SHP77 treated with DMSO at 0.1 percent for 48 hours (cell line): ENCODE results near the gene EVA1A.
"Not testable (repeated sequence)": the region's sequence is repeated elsewhere in the genome, so short reads cannot be mapped to it uniquely, and the experiment has no call there.

ENCODE experiments used
- DNase-seq: peaks from one replicate; lab custom pipeline; 2025; lab: John Stamatoyannopoulos, UW

EVA1A gene

GRCh38 chr2:75516378-75517360, 44.1 kb downstream of the EVA1A start:
- no peak for DNase-seq

GRCh38 chr2:75515584-75516368, 45.0 kb downstream of the EVA1A start:
- no peak for DNase-seq

GRCh38 chr2:75513616-75514170, 47.0 kb downstream of the EVA1A start:
- no peak for DNase-seq

- no peak for DNase-seq
These were observed 48.1 kb downstream of the EVA1A start for GRCh38 chr2:75512455-75513212.

GRCh38 chr2:75506101-75506697, 54.5 kb downstream of the EVA1A start:
- no peak for DNase-seq

GRCh38 chr2:75505012-75505411, 55.7 kb downstream of the EVA1A start:
- no peak for DNase-seq

GRCh38 chr2:75503048-75503607, 57.6 kb downstream of the EVA1A start:
- DNase-seq, result no peak

GRCh38 chr2:75500633-75501032, 60.1 kb downstream of the EVA1A start:
- DNase-seq, result peak; percentile 47

GRCh38 chr2:75499534-75499933, 61.2 kb downstream of the EVA1A start:
- DNase-seq, result no peak

GRCh38 chr2:75498907-75499306, 61.8 kb downstream of the EVA1A start:
- DNase-seq, result no peak

GRCh38 chr2:75497256-75497655, 63.5 kb downstream of the EVA1A start:
- DNase-seq, result no peak

- DNase-seq, result no peak
These were observed 64.9 kb downstream of the EVA1A start for GRCh38 chr2:75495862-75496261.

- DNase-seq, result no peak
These were observed 66.5 kb downstream of the EVA1A start for GRCh38 chr2:75494137-75494769.

GRCh38 chr2:75493230-75493629, 67.5 kb downstream of the EVA1A start:
- no peak for DNase-seq

- DNase-seq, result no peak
These were observed 69.5 kb downstream of the EVA1A start for GRCh38 chr2:75491129-75491753.

GRCh38 chr2:75489721-75490120, 71.0 kb downstream of the EVA1A start:
- no peak for DNase-seq

GRCh38 chr2:75488157-75488556, 72.6 kb downstream of the EVA1A start:
- DNase-seq, result no peak

- DNase-seq, result not testable (repeated sequence)
These were observed 74.0 kb downstream of the EVA1A start for GRCh38 chr2:75486735-75487134.

- no peak for DNase-seq
These were observed 75.9 kb downstream of the EVA1A start for GRCh38 chr2:75484840-75485239.

- no peak for DNase-seq
These were observed 76.9 kb downstream of the EVA1A start for GRCh38 chr2:75483878-75484277.
